Endothelial cell of umbilical vein (primary cell): Measurements from ENCODE around the gene BCAR3. TPM values are rescaled to one million over a fixed set of nuclear protein-coding genes. Genes with fewer than 3 reads are reported as not detected.
A peak's percentile ranks its signal among the peaks of the same experiment; 100 is the strongest.

Source experiments
- BruUV-seq: library from RNA; stranded (reverse); fragments of 400-500 nt; replicated peaks from 2 replicates; lab custom pipeline; 2021; lab: Mats Ljungman, UMichigan
- CTCF ChIA-PET: fragments of 300-600, 350-600 bp; sonication (Branson Sonifier 250); formaldehyde crosslinking; loops from one replicate; lab custom pipeline; 2021; ENCODE audit warnings: antibody characterized with exemption, inconsistent platforms; lab: Charles Lee
- POLR2A ChIA-PET: fragments of 300-600, 350-600 bp; sonication (Branson Sonifier 250); formaldehyde crosslinking; loops from one replicate; lab custom pipeline; 2021; ENCODE audit warnings: antibody characterized with exemption, inconsistent platforms; lab: Charles Lee
- DNase-seq: peaks from one replicate; pipeline ENCODE4 v3.0.0-alpha.2; 2011; ENCODE audit warnings: low read depth, low spot score
- FAIRE-seq: peaks from 2 replicates; lab custom pipeline; 2011; peaks lifted over from hg19 to GRCh38; lab: Jason Lieb, UNC
- H2AFZ ChIP-seq: 2 replicates; pipeline ENCODE4 v1.6.0; 2012; ENCODE audit warnings: low read depth, low read length, control low read depth, inconsistent platforms
- H3K27ac ChIP-seq: 2 replicates; pipeline ENCODE4 v1.5.1; 2011; ENCODE audit warnings: low read depth, mild to moderate bottlenecking, control low read depth, low read length, moderate library complexity; ENCODE audit not compliant: insufficient read depth
- H3K27me3 ChIP-seq, 2 experiments: 2 replicates each; pipeline versions ENCODE4 v1.6.0 to v1.6.1; 2011; ENCODE audit warnings: low read length in 2 of 2, mixed read lengths in 1 of 2; ENCODE audit not compliant: control insufficient read depth in 2 of 2, insufficient read depth in 2 of 2
- H3K36me3 ChIP-seq, 2 experiments: 2 replicates in 1 of 2; 3 replicates in 1 of 2; pipeline ENCODE4 v1.5.1; 2011; ENCODE audit warnings: low read length in 2 of 2, mild to moderate bottlenecking in 1 of 2, moderate library complexity in 1 of 2; ENCODE audit not compliant: control insufficient read depth in 2 of 2, insufficient read depth in 2 of 2; ENCODE audit errors: extremely low read depth in 1 of 2
- H3K4me1 ChIP-seq: 3 replicates; pipeline ENCODE4 v1.5.1; 2011; ENCODE audit warnings: mild to moderate bottlenecking, low read length; ENCODE audit not compliant: control insufficient read depth, insufficient read depth; ENCODE audit errors: extremely low read depth
- H3K4me2 ChIP-seq: 2 replicates; pipeline ENCODE4 v1.6.1; 2011; ENCODE audit warnings: low read length, control low read depth, mixed read lengths; ENCODE audit not compliant: insufficient read depth
- H3K4me3 ChIP-seq, 3 experiments: fragments of 200-600 bp in 1 of 3; sonication (generic), shearing (Covaris generic) in 1 of 3; replicated peaks in 1 of 3; 2 replicates each; pipeline ENCODE4 v1.5.1; 2011 to 2016; ENCODE audit warnings: control low read depth in 3 of 3, low read length in 3 of 3, mild to moderate bottlenecking in 2 of 3, inconsistent platforms in 1 of 3, low read depth in 1 of 3, moderate library complexity in 1 of 3; ENCODE audit not compliant: insufficient read depth in 1 of 3
- H3K79me2 ChIP-seq: 2 replicates; pipeline ENCODE4 v1.6.0; 2012; ENCODE audit warnings: low read length, inconsistent platforms; ENCODE audit not compliant: control insufficient read depth, insufficient read depth
- H3K9ac ChIP-seq: replicated peaks from 2 replicates; pipeline ENCODE3; 2011; ENCODE audit warnings: low read length, control low read depth; ENCODE audit not compliant: insufficient read depth; ENCODE audit errors: extremely low read depth
- H3K9me1 ChIP-seq: replicated peaks from 3 replicates; pipeline ENCODE4 v1.6.0; 2011; ENCODE audit warnings: mild to moderate bottlenecking, low read length; ENCODE audit not compliant: control insufficient read depth, insufficient read depth; ENCODE audit errors: extremely low read depth
- H3K9me3 ChIP-seq: replicated peaks from 2 replicates; pipeline ENCODE4 v1.5.1; 2012; ENCODE audit warnings: low read length, inconsistent platforms; ENCODE audit not compliant: control insufficient read depth, insufficient read depth
- H4K20me1 ChIP-seq: replicated peaks from 2 replicates; pipeline ENCODE3; 2011; ENCODE audit warnings: mild to moderate bottlenecking, low read length; ENCODE audit not compliant: control insufficient read depth, insufficient read depth; ENCODE audit errors: extremely low read depth
- CTCF ChIP-seq, 2 donors: IDR thresholded peaks; 1 replicate in 1 of 2; 2 replicates in 1 of 2; pipeline ENCODE4 v1.5.1; 2011; ENCODE audit warnings: low read length in 2 of 2, mild to moderate bottlenecking in 2 of 2, moderate library complexity in 2 of 2, control low read depth in 1 of 2, inconsistent platforms in 1 of 2, low read depth in 1 of 2; ENCODE audit not compliant: insufficient read depth in 1 of 2; ENCODE audit errors: extremely low read depth in 1 of 2
- EZH2 ChIP-seq: IDR thresholded peaks from 2 replicates; pipeline ENCODE4 v1.6.1; 2012; ENCODE audit warnings: borderline replicate concordance, low read depth, mild to moderate bottlenecking, moderate library complexity, low read length, inconsistent platforms; ENCODE audit not compliant: severe bottlenecking
- FOS ChIP-seq: IDR thresholded peaks from 2 replicates; pipeline ENCODE4 v1.6.1; 2011; ENCODE audit warnings: mild to moderate bottlenecking, low read length, moderate library complexity, borderline replicate concordance; ENCODE audit not compliant: insufficient read depth
- GATA2 ChIP-seq: IDR thresholded peaks from 2 replicates; pipeline ENCODE4 v1.7.0; 2011; ENCODE audit warnings: low read depth, mild to moderate bottlenecking, moderate library complexity, mixed read lengths, low read length; ENCODE audit not compliant: insufficient read length, insufficient read depth
- JUN ChIP-seq: IDR thresholded peaks from 2 replicates; pipeline ENCODE4 v1.6.1; 2011; ENCODE audit warnings: borderline replicate concordance, low read depth; ENCODE audit not compliant: insufficient read length, insufficient read depth
- MAX ChIP-seq: IDR thresholded peaks from 2 replicates; pipeline ENCODE4 v1.6.1; 2011; ENCODE audit not compliant: insufficient read depth, insufficient read length
- MYC ChIP-seq: IDR thresholded peaks from one replicate; pipeline ENCODE4 v1.6.1; 2011; ENCODE audit warnings: mild to moderate bottlenecking, low read depth, low read length
- POLR2A ChIP-seq: IDR thresholded peaks from 2 replicates; pipeline ENCODE4 v1.6.1; 2012; ENCODE audit warnings: low read depth, mild to moderate bottlenecking, control low read depth, low read length
- POLR2AphosphoS5 ChIP-seq: IDR thresholded peaks from 2 replicates; pipeline ENCODE4 v1.6.1; 2012; ENCODE audit warnings: low read depth, mild to moderate bottlenecking, control low read depth, low read length, moderate library complexity; ENCODE audit not compliant: insufficient read depth
- dilution Hi-C: fragments of 300-500 bp; cut with MboI; formaldehyde crosslinking; loops from one replicate; pipeline ENCODE4 v1.15.0; 2019; ENCODE audit warnings: low sequenced_read_pairs; ENCODE audit not compliant: extremely low pct_ligation_motif_present
- intact Hi-C: fragments of 100-400 bp; cut with micrococcal nuclease; formaldehyde crosslinking; loops from one replicate; pipeline ENCODE4 v1.10.0; 2022
- polyA plus RNA-seq, 4 experiments: library from polyadenylated mRNA; depleted of rRNA in 3 of 4; stranded (reverse) in 3 of 4; unstranded in 1 of 4; fragments of >200 nt; gene quantifications; 2 replicates each; pipeline versions ENCODE4 v1.2.1 to v1.2.3, GENCODE V29; 2011 to 2012; ENCODE audit warnings: missing spikeins in 1 of 4
- total RNA-seq: library from RNA; stranded (reverse); gene quantifications from 2 replicates; pipeline ENCODE4 v1.2.3, GENCODE V29; 2021

BCAR3 gene
- total and polyA plus RNA-seq, 2 donors (not counting 3 experiments of a cell fraction or from before 2014, with no cell fraction given), result 17.5 to 32.9 TPM

- BruUV-seq, result no TSS peak
- no peak overlapping the region for H2AFZ ChIP-seq
- FAIRE-seq (no peak), DNase-seq (no peak)
- no peak overlapping the region for H3K4me3 ChIP-seq
- ChIA-PET CTCF (interaction anchor here (0.8 to 3.5 kb wide), 7 partner anchors 17 to 382 kb away, joined by 3 to 16 read pairs (median 8); partner anchors contain the start of gene BCAR3), POLR2A (no interaction called here)
- intact Hi-C loops, result no loop called here
- H3K4me1 ChIP-seq, result peaks cover 63% of the 10 kb centered on the region
- peaks cover 2% of the 10 kb centered on the region in 2 experiments for H3K36me3 ChIP-seq
- H3K9ac ChIP-seq, result no peak overlapping the region
- H3K27ac ChIP-seq, result peak overlapping the region; percentile 92
- H3K9me1 ChIP-seq, result no peaks in the 10 kb centered on the region
- H3K4me2 ChIP-seq, result no peak overlapping the region
- H3K27me3 ChIP-seq, result no peaks in the 10 kb centered on the region
- TF ChIP-seq MYC (no peak), GATA2 (no peak), POLR2A (no peak), MAX (no peak), JUN (no peak), CTCF (IDR thresholded peaks at IDR 0.05; ENCODE audit: extremely low read depth in 1 of 2, insufficient read depth in 1 of 2, low read depth in 1 of 2, low read length in 2 of 2) (no peak), FOS (no peak), POLR2AphosphoS5 (no peak), EZH2 (no peak)
- dilution Hi-C loops, result loop anchor here (25.0 kb wide), 1 partner anchor 149 kb away; no protein-coding TSS in a partner anchor
- H3K79me2 ChIP-seq, result peaks cover 86% of the 10 kb centered on the region
- H3K9me3 ChIP-seq, result no peaks in the 10 kb centered on the region
- no peaks in the 10 kb centered on the region for H4K20me1 ChIP-seq
Measured at GRCh38 chr1:93663208-93663614, 18.4 kb downstream of the BCAR3 start.
